Erythroblast (primary cell): ENCODE measurements around the gene VSTM2L.

Experiments used
- GATA1 ChIP-seq: IDR thresholded peaks from 2 replicates; pipeline ENCODE4 v1.6.1; 2011; ENCODE audit warnings: low read depth, mild to moderate bottlenecking, control low read depth, low read length, moderate library complexity
- POLR2A ChIP-seq: IDR thresholded peaks from 2 replicates; pipeline ENCODE4 v1.6.1; 2011; ENCODE audit warnings: mild to moderate bottlenecking, low read length

GRCh38 chr20:37939701-37940560 is 37.0 kb downstream of the VSTM2L start:
- TF ChIP-seq POLR2A, result no peak
- TF ChIP-seq GATA1, result no peak
